MM.1S (cell line): ENCODE measurements around the gene LRRTM4.

Experiments used
- DNase-seq: peaks from one replicate; pipeline ENCODE4 v3.0.0-alpha.2; 2015
- H2AFZ ChIP-seq: fragments of 300-600 bp; sonication (generic); 2 replicates; pipeline ENCODE4 v1.6.0; 2016; ENCODE audit warnings: antibody characterized with exemption, low read length
- H3F3A ChIP-seq: fragments of 300-600 bp; sonication (generic); 2 replicates; pipeline ENCODE4 v1.6.1; 2016; ENCODE audit warnings: mild to moderate bottlenecking, antibody characterized with exemption, low read length, moderate library complexity, mixed read lengths; ENCODE audit not compliant: insufficient read depth
- H3K27ac ChIP-seq: fragments of 300-600 bp; sonication (generic); 2 replicates; pipeline ENCODE4 v1.5.1; 2016; ENCODE audit warnings: mild to moderate bottlenecking, low read length
- H3K27me3 ChIP-seq: fragments of 300-600 bp; sonication (generic); replicated peaks from 2 replicates; pipeline ENCODE4 v1.6.0; 2016; ENCODE audit warnings: low read length; ENCODE audit not compliant: insufficient read depth
- H3K36me3 ChIP-seq: fragments of 300-600 bp; sonication (generic); replicated peaks from 2 replicates; pipeline ENCODE4 v1.6.1; 2016; ENCODE audit warnings: mild to moderate bottlenecking, low read length, mixed read lengths; ENCODE audit not compliant: insufficient read depth
- H3K4me1 ChIP-seq: fragments of 300-600 bp; sonication (generic); 2 replicates; pipeline ENCODE4 v1.6.1; 2016; ENCODE audit warnings: low read length, mixed read lengths
- H3K4me2 ChIP-seq: fragments of 300-600 bp; sonication (generic); 2 replicates; pipeline ENCODE4 v1.6.0; 2016; ENCODE audit warnings: low read depth, low read length
- H3K4me3 ChIP-seq: fragments of 300-600 bp; sonication (generic); 2 replicates; pipeline ENCODE4 v1.5.1; 2016; ENCODE audit warnings: low read length, mixed read lengths
- H3K79me2 ChIP-seq: fragments of 300-600 bp; sonication (generic); 2 replicates; pipeline ENCODE4 v1.6.1; 2016; ENCODE audit warnings: mixed run types, low read length, mixed read lengths
- H3K9ac ChIP-seq: fragments of 300-600 bp; sonication (generic); 2 replicates; pipeline ENCODE4 v1.6.1; 2016; ENCODE audit warnings: low read length, mixed read lengths
- H3K9me2 ChIP-seq: fragments of 300-600 bp; sonication (generic); replicated peaks from 2 replicates; pipeline ENCODE4 v1.6.1; 2016; ENCODE audit warnings: mild to moderate bottlenecking, low read length, mixed read lengths; ENCODE audit not compliant: insufficient read depth
- H3K9me3 ChIP-seq: fragments of 300-600 bp; sonication (generic); replicated peaks from 2 replicates; pipeline ENCODE4 v1.6.1; 2016; ENCODE audit warnings: mild to moderate bottlenecking, low read length, mixed read lengths; ENCODE audit not compliant: insufficient read depth
- H4K20me1 ChIP-seq: fragments of 300-600 bp; sonication (generic); 2 replicates; pipeline ENCODE4 v1.6.1; 2016; ENCODE audit warnings: mild to moderate bottlenecking, low read length, moderate library complexity, mixed read lengths; ENCODE audit not compliant: insufficient read depth
- EZH2 ChIP-seq: fragments of 300-600 bp; sonication (generic); optimal IDR thresholded peaks from 2 replicates; pipeline ENCODE3; 2017; ENCODE audit warnings: low read depth, mild to moderate bottlenecking, antibody characterized with exemption, low read length, mixed read lengths
- EZH2phosphoT487 ChIP-seq: fragments of 300-600 bp; sonication (generic); IDR thresholded peaks from 2 replicates; pipeline ENCODE4 v1.6.1; 2018; ENCODE audit warnings: antibody characterized with exemption, low read length
- TF ChIP-seq, protein P1 (sequence below): fragments of 300-600 bp; sonication (generic); IDR thresholded peaks from 2 replicates; pipeline ENCODE4 v1.5.1; 2016; ENCODE audit warnings: antibody characterized with exemption, low read length, mixed read lengths

Gene LRRTM4

GRCh38 chr2:77521931-77522470, at the start of gene LRRTM4:
Gene LRRTM4, minus strand, starts transcription at chr2:77522376.
- Histone ChIP-seq H4K20me1 (no peaks in the 10 kb centered on the region), H3K36me3 (no peaks in the 10 kb centered on the region), H3K27ac (no peak within 1 kb of the TSS), H3K79me2 (no peaks in the 10 kb centered on the region), H3K9ac (no peak within 1 kb of the TSS), H3K4me3 (no peak within 1 kb of the TSS), H3K4me2 (no peak within 1 kb of the TSS), H3K4me1 (no peaks in the 10 kb centered on the region), H3K9me2 (no peaks in the 10 kb centered on the region), H3K27me3 (no peaks in the 10 kb centered on the region), H2AFZ (no peak within 1 kb of the TSS), H3F3A (no peaks in the 10 kb centered on the region), H3K9me3 (no peaks in the 10 kb centered on the region)
- DNase-seq: no peak
- TF ChIP-seq EZH2phosphoT487 (no peak), EZH2 (no peak)
- TF ChIP-seq, protein P1, sequence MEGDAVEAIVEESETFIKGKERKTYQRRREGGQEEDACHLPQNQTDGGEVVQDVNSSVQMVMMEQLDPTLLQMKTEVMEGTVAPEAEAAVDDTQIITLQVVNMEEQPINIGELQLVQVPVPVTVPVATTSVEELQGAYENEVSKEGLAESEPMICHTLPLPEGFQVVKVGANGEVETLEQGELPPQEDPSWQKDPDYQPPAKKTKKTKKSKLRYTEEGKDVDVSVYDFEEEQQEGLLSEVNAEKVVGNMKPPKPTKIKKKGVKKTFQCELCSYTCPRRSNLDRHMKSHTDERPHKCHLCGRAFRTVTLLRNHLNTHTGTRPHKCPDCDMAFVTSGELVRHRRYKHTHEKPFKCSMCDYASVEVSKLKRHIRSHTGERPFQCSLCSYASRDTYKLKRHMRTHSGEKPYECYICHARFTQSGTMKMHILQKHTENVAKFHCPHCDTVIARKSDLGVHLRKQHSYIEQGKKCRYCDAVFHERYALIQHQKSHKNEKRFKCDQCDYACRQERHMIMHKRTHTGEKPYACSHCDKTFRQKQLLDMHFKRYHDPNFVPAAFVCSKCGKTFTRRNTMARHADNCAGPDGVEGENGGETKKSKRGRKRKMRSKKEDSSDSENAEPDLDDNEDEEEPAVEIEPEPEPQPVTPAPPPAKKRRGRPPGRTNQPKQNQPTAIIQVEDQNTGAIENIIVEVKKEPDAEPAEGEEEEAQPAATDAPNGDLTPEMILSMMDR: no peak

GRCh38 chr2:77571545-77571944, 49.4 kb upstream of the LRRTM4 start:
- TF ChIP-seq, protein P1: no peak
- no peak for TF ChIP-seq EZH2
- no peak for TF ChIP-seq EZH2phosphoT487
- Histone ChIP-seq H3K9me3 (no peaks in the 10 kb centered on the region), H2AFZ (no peak overlapping the region), H3K27me3 (no peaks in the 10 kb centered on the region), H3K4me3 (no peak overlapping the region), H3K27ac (no peak overlapping the region), H3K4me2 (no peak overlapping the region), H3K9me2 (no peaks in the 10 kb centered on the region), H3K36me3 (no peaks in the 10 kb centered on the region), H3K4me1 (no peaks in the 10 kb centered on the region), H3K79me2 (no peaks in the 10 kb centered on the region), H3K9ac (no peak overlapping the region), H3F3A (no peaks in the 10 kb centered on the region), H4K20me1 (no peaks in the 10 kb centered on the region)
- no peak for DNase-seq

DNA sequence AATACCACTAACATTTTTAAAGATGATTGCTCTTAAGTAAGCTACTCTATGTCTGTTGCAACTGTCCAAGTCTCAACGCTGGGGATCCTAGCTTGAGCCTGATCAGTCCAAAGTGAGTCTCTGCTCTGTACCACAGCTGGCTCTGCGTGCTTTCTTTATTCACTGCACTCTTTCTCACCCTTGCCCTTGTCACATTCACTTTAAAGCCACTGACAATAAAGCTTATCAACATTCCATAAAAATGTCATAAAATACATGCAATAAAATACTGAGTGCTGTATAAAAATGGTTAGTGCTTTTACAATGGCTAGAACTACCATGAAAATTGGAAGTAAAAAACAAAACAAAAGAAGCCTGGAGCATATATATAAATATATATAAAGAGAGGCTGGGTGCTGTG, 45.5 kb upstream of the LRRTM4 start:
- H3K27me3 ChIP-seq: no peaks in the 10 kb centered on the region
- no peak for DNase-seq
- H3K4me1 ChIP-seq: no peaks in the 10 kb centered on the region
- no peaks in the 10 kb centered on the region for H3F3A ChIP-seq
- H3K4me3 ChIP-seq: no peak overlapping the region
- H3K9ac ChIP-seq: no peak overlapping the region
- no peaks in the 10 kb centered on the region for H3K36me3 ChIP-seq
- no peaks in the 10 kb centered on the region for H3K79me2 ChIP-seq
- H4K20me1 ChIP-seq: no peaks in the 10 kb centered on the region
- H3K9me2 ChIP-seq: no peaks in the 10 kb centered on the region
- H3K4me2 ChIP-seq: no peak overlapping the region
- no peak overlapping the region for H2AFZ ChIP-seq
- no peaks in the 10 kb centered on the region for H3K9me3 ChIP-seq
- no peak overlapping the region for H3K27ac ChIP-seq
- TF ChIP-seq EZH2: no peak
- no peak for TF ChIP-seq EZH2phosphoT487
- TF ChIP-seq, protein P1: no peak
